NCI-H526 treated with DMSO at 0.1 percent for 48 hours (cell line): ENCODE data around the gene SMCR8.
"Not testable (repeated sequence)": the region's sequence is repeated elsewhere in the genome, so short reads cannot be mapped to it uniquely, and the experiment has no call there.

Experiments used
- DNase-seq: peaks from one replicate; lab custom pipeline; 2025; lab: John Stamatoyannopoulos, UW

SMCR8 gene

GRCh38 chr17:18314731-18315561, at the start of gene SMCR8, which contains the start of gene TOP3A:
Gene SMCR8, plus strand, starts transcription at chr17:18315293. Its CDS starts 497 bp downstream, at chr17:18315790.
Gene TOP3A, minus strand, starts transcription at chr17:18314994. Its CDS starts 216 bp downstream, at chr17:18314778.
- peak; percentile 78 for DNase-seq

GRCh38 chr17:18267366-18267765, 47.7 kb upstream of the SMCR8 start:
- DNase-seq: no peak

- DNase-seq: no peak
These were observed 47.0 kb upstream of the SMCR8 start for GRCh38 chr17:18267927-18268711.

GRCh38 chr17:18270046-18270931, 44.8 kb upstream of the SMCR8 start:
- no peak for DNase-seq

GRCh38 chr17:18277076-18277475, 38.0 kb upstream of the SMCR8 start:
- DNase-seq: no peak

- no peak for DNase-seq
These were observed 36.2 kb upstream of the SMCR8 start for GRCh38 chr17:18278867-18279266.

- DNase-seq: no peak
These were observed 34.8 kb upstream of the SMCR8 start for GRCh38 chr17:18280249-18280648.

GRCh38 chr17:18280766-18281371, 34.2 kb upstream of the SMCR8 start:
- DNase-seq: peak; percentile 90

GRCh38 chr17:18281788-18282187, 33.3 kb upstream of the SMCR8 start:
- DNase-seq: no peak

- no peak for DNase-seq
These were observed 29.8 kb upstream of the SMCR8 start for GRCh38 chr17:18285296-18285695.

GRCh38 chr17:18291718-18292540, 23.2 kb upstream of the SMCR8 start:
- DNase-seq: no peak

- not testable (repeated sequence) for DNase-seq
These were observed 17.0 kb upstream of the SMCR8 start for GRCh38 chr17:18298061-18298460.

GRCh38 chr17:18300725-18301480, 14.2 kb upstream of the SMCR8 start:
- DNase-seq: no peak

- DNase-seq: not testable (repeated sequence)
These were observed 11.9 kb upstream of the SMCR8 start for GRCh38 chr17:18303206-18303605.

- no peak for DNase-seq
These were observed 5.9 kb upstream of the SMCR8 start for GRCh38 chr17:18309202-18309601.

GRCh38 chr17:18314059-18314730, 898 bp upstream of the SMCR8 start:
- DNase-seq: no peak

- no peak for DNase-seq
These were observed 449 bp downstream of the SMCR8 start for GRCh38 chr17:18315562-18315922.

GRCh38 chr17:18315961-18316360, 868 bp downstream of the SMCR8 start:
- DNase-seq: no peak

GRCh38 chr17:18318117-18318516, 3.0 kb downstream of the SMCR8 start:
- DNase-seq: no peak
